ENCODE results near the gene CDH23.
A peak's percentile ranks its signal among the peaks of the same experiment; 100 is the strongest.

The CDH23 gene

DNA sequence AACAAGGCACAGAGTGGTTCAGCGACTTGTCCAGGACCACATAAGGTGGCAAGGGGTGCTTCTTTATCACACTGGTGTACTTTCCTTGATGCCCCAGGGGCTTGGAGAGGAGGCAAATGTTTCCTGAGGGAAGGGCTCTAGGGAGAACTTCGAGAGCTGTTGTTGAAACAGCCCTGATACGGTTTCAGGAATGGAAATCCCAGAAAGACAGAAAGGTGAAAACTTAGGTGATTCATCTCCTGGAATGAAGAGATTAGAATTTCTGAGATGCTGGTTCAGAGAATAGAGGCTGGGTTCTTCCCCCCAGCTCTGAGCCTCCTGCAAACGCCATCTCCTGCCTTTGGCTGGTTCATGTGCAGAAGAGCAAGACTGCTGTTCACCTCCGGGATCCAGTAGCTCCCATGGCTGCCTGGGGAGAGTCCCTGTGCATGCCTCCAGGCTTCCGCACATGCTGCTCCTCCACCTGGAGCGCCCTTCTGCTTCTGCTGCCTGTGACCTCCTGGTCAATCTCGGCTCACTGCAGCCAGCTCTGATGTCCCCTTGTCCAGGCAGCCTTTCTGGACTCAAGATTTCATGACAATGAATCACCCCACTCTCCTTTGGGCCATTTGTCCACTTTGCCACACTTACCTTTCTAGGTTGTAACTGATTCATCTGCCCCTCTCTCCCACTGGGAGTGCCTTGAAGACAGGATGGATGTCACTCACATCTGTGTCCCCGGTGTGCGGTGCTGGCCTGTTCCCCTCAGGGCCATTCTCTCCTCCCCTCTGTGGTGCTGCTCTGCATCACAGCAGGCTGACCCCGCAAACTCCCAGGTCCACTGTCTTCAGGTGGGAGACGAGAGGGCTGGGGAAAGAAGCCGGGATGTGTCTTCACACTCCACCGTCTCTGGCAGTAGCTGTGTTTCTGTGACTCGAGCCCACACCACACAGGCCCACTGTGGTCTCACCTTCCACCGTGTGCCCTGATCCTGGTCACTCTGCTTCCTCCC lies 3.6 kb upstream of the CDH23 start:
- TF ChIP-seq GATA2 (IDR thresholded peaks at IDR 0.05; ENCODE audit: low read depth, low read length) (no peak), GATA3 (IDR thresholded peaks at IDR 0.05; ENCODE audit: low read depth, low read length) (no peak)

GRCh38 chr10:71393841-71394475 lies 2.8 kb upstream of the CDH23 start:
- TF ChIP-seq GATA2 (IDR thresholded peaks at IDR 0.05; ENCODE audit: low read depth, low read length): no peak
- TF ChIP-seq GATA3 (IDR thresholded peaks at IDR 0.05; ENCODE audit: low read depth, low read length): no peak

- TF ChIP-seq GATA3 (IDR thresholded peaks at IDR 0.05; ENCODE audit: low read depth, low read length): no peak
- no peak for TF ChIP-seq GATA2 (IDR thresholded peaks at IDR 0.05; ENCODE audit: low read depth, low read length)
Measured at GRCh38 chr10:71394926-71395562, 1.7 kb upstream of the CDH23 start.

DNA sequence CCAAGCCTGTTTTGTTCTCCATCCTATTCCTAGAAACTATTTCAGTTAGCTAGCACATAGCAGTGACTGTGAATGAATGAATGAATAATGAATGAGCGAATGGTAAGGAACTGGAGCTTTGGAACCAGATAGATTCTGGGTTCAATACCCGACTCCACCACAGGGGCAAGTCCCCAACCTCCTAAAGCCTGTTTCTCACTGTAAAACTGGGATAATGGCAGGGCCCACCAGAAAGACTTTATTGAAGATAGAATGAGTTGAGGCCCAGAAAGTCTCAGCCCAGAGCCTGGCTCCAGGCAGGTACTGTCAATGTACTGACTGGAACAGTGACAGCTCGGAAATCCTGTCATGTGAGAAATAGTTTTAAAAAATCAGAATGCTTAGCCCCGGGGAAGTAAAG lies 1.1 kb upstream of the CDH23 start:
- TF ChIP-seq GATA2 (IDR thresholded peaks at IDR 0.05; ENCODE audit: low read depth, low read length) (no peak), GATA3 (IDR thresholded peaks at IDR 0.05; ENCODE audit: low read depth, low read length) (no peak)

- TF ChIP-seq GATA3 (IDR thresholded peaks at IDR 0.05; ENCODE audit: low read depth, low read length): no peak
- 0 out of 2 replicates have a peak, but pooled peaks have one; percentile 6 for TF ChIP-seq GATA2 (IDR thresholded peaks at IDR 0.05; ENCODE audit: low read depth, low read length)
Measured at GRCh38 chr10:71396084-71396710, 523 bp upstream of the CDH23 start.

DNA sequence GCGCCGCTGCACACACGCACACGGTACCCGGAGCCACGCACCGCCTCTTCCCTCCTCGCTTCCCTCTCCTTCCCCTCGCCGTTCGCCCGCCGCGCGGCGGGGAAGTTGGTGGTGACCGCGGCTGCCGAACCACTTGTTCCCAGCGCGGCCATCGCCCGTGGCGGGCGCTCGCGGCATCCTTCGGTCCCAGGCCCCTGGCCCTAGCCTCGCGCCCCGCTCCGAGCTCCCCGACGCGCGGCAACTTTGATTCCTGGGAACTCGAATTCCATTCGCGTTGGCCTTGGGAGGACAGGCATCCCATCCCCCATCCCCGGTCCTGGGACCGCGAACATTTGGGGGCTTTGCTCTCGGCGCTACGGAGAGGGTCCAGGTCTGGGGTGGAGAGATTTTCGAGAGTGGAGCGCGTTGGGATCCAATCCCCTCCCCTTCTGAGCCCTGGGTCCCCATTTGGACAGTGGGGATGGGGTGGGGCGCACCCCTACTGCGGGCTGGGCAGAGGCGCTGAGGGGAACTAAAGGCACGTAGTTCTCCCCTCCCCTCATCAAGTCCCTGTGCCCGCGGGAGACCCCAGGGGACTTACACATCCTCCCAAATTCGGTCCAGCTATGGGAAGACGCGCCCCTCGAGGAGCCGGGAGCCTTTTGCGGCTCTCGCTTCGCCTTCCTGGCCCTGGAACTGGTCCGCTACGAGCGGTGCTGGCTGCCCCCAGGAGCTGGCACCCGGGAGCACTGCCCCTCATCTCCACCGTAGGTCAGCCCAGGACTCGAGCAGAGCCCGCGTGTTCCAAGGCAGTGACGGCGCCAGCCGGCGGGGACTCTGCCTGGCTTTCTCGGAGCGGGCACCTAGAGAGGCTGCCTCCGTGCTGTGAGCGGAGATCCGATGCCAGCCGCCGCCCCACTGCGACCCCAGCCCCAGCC lies 834 bp downstream of the CDH23 start:
- TF ChIP-seq GATA2 (IDR thresholded peaks at IDR 0.05; ENCODE audit: low read depth, low read length) (no peak), GATA3 (IDR thresholded peaks at IDR 0.05; ENCODE audit: low read depth, low read length) (no peak)

- TF ChIP-seq GATA3 (IDR thresholded peaks at IDR 0.05; ENCODE audit: low read depth, low read length): no peak
Measured at GRCh38 chr10:71398976-71399375, 2.3 kb downstream of the CDH23 start.

- no peak for TF ChIP-seq GATA3 (IDR thresholded peaks at IDR 0.05; ENCODE audit: low read depth, low read length)
- TF ChIP-seq GATA2 (IDR thresholded peaks at IDR 0.05; ENCODE audit: low read depth, low read length): no peak
Measured at GRCh38 chr10:71399946-71400345, 3.2 kb downstream of the CDH23 start.

DNA sequence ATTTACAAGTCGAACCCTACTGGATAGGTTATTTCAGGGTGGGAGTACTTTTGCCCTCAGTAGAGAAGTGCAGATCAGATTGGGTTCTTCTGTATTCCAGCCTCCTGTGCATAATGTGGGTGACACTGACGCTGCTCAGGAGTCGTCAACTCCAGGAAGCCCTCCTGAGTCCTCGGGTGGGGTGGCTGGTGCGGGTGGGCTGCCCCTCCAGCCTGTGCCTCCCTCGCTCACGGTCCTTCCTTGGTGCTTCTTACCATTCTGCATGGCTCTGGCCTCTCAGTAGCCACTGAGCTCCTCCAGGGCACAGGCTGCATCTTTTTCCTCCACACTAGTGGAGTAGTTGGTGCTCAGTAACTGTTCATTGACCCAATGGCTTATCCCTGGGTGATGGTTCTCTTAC lies 4.3 kb downstream of the CDH23 start:
- TF ChIP-seq GATA2 (IDR thresholded peaks at IDR 0.05; ENCODE audit: low read depth, low read length) (no peak), GATA3 (IDR thresholded peaks at IDR 0.05; ENCODE audit: low read depth, low read length) (no peak)

DNA sequence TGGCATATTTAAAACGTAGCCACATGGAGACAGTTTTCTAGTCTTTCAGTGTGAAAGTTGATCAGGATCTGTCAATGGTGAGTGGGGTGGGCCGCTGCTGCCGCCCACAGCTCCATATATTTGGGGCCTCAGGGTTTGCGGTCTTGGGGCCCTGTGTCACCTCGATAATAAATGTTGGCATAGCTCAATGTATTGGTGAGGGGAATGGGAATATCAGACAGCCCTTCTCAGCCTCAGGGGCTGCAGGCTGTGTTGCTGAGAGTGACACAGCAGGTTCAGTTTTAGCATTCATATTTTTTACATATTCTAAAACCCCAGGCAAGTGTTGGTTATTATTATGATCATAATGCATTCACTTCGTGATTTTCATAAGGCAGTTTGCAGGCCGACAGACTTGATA lies 5.3 kb downstream of the CDH23 start:
- TF ChIP-seq GATA2 (IDR thresholded peaks at IDR 0.05; ENCODE audit: low read depth, low read length) (no peak), GATA3 (IDR thresholded peaks at IDR 0.05; ENCODE audit: low read depth, low read length) (no peak)

GRCh38 chr10:71404503-71405295 lies 8.0 kb downstream of the CDH23 start:
- TF ChIP-seq GATA2 (IDR thresholded peaks at IDR 0.05; ENCODE audit: low read depth, low read length) (no peak), GATA3 (IDR thresholded peaks at IDR 0.05; ENCODE audit: low read depth, low read length) (no peak)

GRCh38 chr10:71406878-71407277 lies 10.2 kb downstream of the CDH23 start:
- no peak for TF ChIP-seq GATA3 (IDR thresholded peaks at IDR 0.05; ENCODE audit: low read depth, low read length)
- TF ChIP-seq GATA2 (IDR thresholded peaks at IDR 0.05; ENCODE audit: low read depth, low read length): no peak

Measured in SH-SY5Y (cell line).